ENCODE data around the gene C3orf33.

- no peak for TF ChIP-seq CTCF (conservative IDR thresholded peaks at IDR 0.05; ENCODE audit: low read depth in 2 of 2)
- TF ChIP-seq JUNB (IDR thresholded peaks at IDR 0.05; ENCODE audit: unreplicated experiment): no peak
- no peak for TF ChIP-seq EZH2 (IDR thresholded peaks at IDR 0.05; ENCODE audit: low read depth, unreplicated experiment)
- no peak for TF ChIP-seq EZH2phosphoT487 (IDR thresholded peaks at IDR 0.05; ENCODE audit: unreplicated experiment)
- TF ChIP-seq POLR2AphosphoS5 (IDR thresholded peaks at IDR 0.05; ENCODE audit: low read depth): no peak
- no peak for TF ChIP-seq REST (IDR thresholded peaks at IDR 0.05; ENCODE audit: unreplicated experiment)
- no peak for TF ChIP-seq STAT1 (IDR thresholded peaks at IDR 0.05; ENCODE audit: unreplicated experiment)
Measured at GRCh38 chr3:155835341-155836071, 29.4 kb upstream of the C3orf33 start.

Measured in GM23338 (cell line).